Activated CD4-positive, alpha-beta T cell treated with anti-CD3 and anti-CD28 coated beads, Interleukin-2, amount 50 U/mL, for 4 hours (primary cell): ENCODE data around the gene CETN2.
"Not testable (repeated sequence)": the region's sequence is repeated elsewhere in the genome, so short reads cannot be mapped to it uniquely, and the experiment has no call there.

Source experiments
- DNase-seq, 2 experiments: peaks; one replicate each; pipeline ENCODE4 v3.0.0-alpha.2; 2020

The CETN2 gene

GRCh38 chrX:152831391-152831790, 834 bp upstream of the CETN2 start:
- no peak for DNase-seq

GRCh38 chrX:152824841-152825374, 5.6 kb downstream of the CETN2 start:
- DNase-seq: no peak

GRCh38 chrX:152823657-152824056, 6.9 kb downstream of the CETN2 start:
- no peak for DNase-seq

- no peak for DNase-seq
These were observed 8.0 kb downstream of the CETN2 start for GRCh38 chrX:152822383-152823086.

GRCh38 chrX:152821145-152821765, 9.3 kb downstream of the CETN2 start:
- no peak for DNase-seq

GRCh38 chrX:152819732-152820131, 10.8 kb downstream of the CETN2 start:
- DNase-seq: no peak

- no peak for DNase-seq
These were observed 11.3 kb downstream of the CETN2 start for GRCh38 chrX:152819266-152819665.

- DNase-seq: no peak
These were observed 12.2 kb downstream of the CETN2 start for GRCh38 chrX:152818356-152818755.

- DNase-seq: no peak
These were observed 13.3 kb downstream of the CETN2 start for GRCh38 chrX:152817078-152817764.

GRCh38 chrX:152814048-152814447, 16.5 kb downstream of the CETN2 start:
- no peak for DNase-seq

- no peak for DNase-seq
These were observed 17.4 kb downstream of the CETN2 start for GRCh38 chrX:152813206-152813605.

- DNase-seq: no peak
These were observed 20.2 kb downstream of the CETN2 start for GRCh38 chrX:152810403-152810802.

GRCh38 chrX:152806035-152806434, 24.5 kb downstream of the CETN2 start:
- no peak for DNase-seq

- no peak for DNase-seq
These were observed 31.6 kb downstream of the CETN2 start for GRCh38 chrX:152798945-152799344.

GRCh38 chrX:152787062-152787461, 43.5 kb downstream of the CETN2 start:
- DNase-seq: not testable (repeated sequence)
